ENCODE measurements around the gene ATP5PO. TPM values are rescaled to one million over a fixed set of nuclear protein-coding genes. Genes with fewer than 3 reads are reported as not detected.

Gene ATP5PO, protein sequence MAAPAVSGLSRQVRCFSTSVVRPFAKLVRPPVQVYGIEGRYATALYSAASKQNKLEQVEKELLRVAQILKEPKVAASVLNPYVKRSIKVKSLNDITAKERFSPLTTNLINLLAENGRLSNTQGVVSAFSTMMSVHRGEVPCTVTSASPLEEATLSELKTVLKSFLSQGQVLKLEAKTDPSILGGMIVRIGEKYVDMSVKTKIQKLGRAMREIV
- 172 and 192 TPM in 2 replicates for total RNA-seq

DNA sequence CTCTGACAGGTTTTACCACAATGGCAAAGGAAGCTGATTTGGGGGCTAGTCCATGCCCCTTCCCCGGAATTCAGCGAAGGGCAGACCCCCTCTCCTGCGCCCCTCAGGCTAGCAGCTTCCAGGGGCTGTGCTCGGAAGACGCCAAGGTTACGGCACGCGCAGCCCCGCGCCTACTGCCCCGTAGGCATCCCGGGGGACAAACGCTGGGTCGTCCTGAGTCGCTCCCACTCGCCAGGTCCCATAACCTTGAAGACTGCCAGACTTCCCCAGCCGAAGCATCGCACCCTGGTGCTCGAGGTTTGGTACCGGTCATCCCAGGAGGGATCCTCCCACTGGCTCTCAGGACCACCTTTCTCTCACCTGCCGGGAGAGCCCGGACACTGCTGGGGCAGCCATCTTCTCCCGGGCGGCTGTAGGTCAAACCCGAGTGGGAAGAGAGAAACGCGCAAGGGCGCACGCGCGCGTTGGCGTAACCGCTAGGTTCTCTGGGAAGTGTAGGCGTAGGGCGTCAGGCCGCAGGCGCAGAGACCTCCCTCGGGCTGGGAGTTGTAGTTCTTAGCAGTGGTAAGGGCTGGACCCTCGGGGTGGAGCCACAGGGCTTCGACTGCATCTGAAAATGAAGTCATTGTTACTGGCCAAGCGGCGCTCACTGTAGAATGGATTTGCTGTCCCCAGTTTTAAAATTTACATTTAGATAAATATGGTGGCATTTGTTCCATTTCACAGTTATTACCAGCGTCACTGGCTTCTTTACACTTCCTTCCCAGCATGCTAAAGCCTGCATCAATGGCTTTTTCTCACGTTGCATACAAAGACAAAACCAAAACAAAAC lies at the start of gene ATP5PO:
TSS of gene ATP5PO (minus strand) at position 437 of the 832 bp plus-strand sequence. CDS start at position 396, 41 bp downstream.
- DNase-seq (ENCODE audit: low read depth in 2 of 2): peak; percentile 98 to 99

DNA sequence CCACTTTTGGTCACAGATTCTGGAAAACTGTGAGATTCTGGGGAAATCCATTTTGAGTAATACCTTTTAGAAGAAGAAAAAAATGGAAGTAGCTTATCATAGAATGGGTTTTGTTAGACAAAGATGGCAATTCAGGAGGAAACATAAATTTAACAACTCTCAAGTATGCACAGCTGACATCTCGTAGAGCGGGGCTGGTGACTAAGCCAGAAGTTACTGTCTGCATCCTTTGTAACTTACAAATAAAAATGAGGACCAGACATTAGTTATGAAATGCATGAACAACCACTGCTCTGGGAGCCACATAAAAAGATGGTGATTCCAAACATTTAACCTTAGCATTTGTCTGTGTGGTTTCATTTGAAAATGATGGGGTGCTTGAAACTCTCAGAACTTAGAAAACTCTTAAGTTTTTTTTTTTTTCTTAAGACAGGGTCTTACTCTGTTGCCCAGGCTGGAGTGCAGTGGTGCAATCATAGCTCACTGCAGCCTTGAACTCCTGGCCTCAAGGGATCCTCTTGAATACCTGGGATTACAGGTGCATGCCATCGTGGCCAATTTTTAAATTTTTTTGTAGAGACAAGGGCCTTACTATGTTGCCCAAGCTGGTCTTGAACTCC lies 49.2 kb upstream of the ATP5PO start:
- DNase-seq (ENCODE audit: low read depth in 2 of 2): no peak

DNA sequence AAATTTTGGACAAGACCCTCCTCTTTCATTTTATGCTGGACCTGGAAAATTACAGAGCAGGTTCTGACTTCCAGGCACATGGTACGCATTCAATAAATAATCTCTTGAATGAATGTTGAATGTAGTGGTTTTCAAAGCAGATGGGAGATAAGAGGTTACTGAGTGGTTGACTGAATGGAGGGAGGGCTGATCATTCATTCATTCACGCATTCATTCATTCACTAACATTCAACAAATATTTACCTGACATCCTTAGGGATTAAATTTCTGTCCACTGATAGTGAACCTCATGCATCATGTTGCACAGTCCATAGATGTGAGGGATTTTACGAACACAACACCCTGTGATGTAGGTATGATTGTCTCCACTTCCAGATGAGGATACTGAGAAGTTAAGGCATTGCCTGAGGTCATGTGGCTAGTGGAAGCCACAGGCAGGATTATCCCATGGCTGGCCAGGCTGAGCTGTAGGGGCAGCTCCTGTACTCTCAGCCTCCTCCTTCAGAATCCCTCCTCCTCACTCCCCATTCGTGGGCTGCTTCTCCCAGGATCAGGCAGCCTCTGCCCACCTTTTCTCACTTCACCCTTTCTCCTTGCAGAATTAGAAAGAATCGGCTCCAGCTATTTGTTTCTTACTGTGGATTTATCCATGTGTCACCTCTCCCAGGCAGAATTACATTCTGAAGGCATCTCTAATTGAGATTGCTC lies 48.4 kb upstream of the ATP5PO start:
- no peak for DNase-seq (ENCODE audit: low read depth in 2 of 2)

DNA sequence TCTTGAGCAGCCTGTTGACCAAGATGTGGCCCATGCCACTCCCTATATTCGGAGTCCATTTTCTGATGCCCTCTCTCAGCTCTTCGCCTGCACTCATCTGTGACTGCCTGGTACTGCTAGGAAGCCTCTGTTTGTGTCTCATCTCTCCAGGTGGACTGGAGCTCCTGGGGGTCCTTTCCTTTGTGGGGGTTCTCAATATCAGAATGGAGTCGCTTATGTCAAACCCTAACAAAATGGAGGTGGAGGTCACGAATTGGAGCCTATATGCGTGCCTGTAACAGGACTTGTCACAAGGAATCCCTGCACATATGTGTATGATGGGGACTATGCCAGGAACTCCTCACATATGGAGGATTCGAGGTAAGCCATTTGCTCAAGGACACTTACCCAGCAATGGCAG lies 46.7 kb upstream of the ATP5PO start:
- no peak for DNase-seq (ENCODE audit: low read depth in 2 of 2)

DNA sequence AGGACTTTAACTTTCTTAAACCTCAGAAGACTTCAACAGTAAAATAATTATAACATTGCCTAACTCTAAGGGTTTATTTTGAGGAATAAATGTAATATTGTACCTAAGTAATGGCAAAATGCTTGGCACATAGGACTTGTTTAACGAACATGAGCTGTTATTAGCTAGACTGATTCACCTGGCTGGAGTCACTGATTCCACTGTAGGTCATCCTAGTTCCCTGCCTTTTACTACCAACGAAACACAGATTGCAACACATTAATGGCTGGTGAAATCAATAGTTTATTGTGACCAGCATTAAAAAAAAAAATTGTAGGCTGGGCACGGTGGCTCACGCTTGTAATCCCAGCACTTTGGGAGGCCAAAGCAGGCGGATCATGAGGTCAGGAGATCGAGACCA lies 45.5 kb upstream of the ATP5PO start:
- DNase-seq (ENCODE audit: low read depth in 2 of 2): no peak

DNA sequence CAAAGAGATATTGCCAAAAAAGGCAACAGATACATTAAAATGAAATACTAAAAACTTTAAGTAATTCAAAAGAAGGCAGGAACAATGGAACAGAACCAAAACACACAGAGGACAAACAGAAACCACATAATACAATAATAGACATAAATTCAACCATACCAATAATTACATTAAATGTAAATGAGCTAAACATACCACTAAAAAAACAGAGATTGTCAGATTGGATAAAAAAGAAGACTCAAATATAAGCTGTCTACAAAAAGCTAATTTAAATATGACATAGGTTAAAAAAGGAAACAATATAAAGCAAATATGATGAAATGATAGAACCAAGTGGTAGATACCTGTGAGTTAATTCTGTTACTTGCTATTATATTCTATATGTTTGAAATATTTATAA lies 44.1 kb upstream of the ATP5PO start:
- DNase-seq (ENCODE audit: low read depth in 2 of 2): no peak

DNA sequence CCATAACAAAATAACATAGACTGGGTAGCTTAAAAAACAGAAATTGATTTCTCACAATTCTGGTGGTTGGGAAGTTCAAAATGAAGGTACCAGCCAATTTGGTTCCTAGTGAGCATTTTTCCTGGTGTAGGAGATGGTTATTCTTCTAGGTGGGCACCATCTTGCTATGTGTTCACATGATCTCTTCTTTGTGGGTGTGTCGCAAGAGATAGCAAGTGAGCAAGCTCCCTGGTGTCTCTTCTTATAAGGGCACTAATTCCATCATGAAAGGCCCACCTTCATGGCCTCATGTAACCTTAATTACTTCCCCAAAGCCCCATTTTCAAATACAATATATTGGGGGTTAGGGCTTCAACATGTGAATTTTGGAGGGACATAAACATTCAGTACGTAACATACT lies 38.8 kb upstream of the ATP5PO start:
- DNase-seq (ENCODE audit: low read depth in 2 of 2): no peak

DNA sequence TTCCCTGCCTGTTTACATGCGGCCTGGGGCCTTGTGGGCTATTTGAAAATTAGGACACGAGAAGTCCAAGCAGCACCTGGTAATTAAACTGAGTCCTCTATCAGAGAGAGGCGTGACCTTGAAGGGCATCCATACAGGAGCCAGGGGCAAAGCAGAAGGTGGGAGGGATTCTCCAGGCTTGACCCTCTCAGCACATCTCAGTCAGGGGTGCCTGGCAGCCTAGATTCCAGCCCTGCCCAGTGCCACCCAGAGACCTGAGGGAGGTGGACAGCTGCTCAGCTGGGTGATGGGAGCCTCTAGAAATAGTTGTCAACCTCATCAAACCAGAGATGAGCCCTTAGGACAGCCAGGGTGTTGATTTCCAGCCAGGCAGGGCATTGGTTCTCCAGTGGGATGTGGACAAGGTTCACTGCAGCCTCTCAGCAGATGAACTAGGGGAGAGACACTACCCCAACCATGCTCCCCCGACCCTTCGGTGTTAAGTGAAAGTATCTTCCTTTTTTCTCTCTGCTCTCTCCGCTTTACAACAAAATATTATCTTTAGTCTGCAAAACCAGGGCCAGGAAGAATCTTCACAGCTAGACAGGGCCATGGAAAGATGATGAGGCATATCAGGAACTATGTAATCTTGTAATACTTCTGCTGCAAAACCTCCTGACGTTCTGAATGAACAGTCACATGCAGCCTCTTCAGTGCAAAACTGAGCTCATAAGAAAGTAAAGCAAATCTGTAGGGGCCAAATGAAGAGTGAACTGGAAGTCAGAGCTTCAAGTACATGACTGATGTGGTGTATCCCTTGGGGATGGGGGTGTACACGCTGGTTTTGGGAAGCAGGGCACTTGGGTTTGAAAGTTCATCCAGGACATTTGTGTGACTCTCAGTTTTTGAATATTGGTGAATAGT lies 35.9 kb upstream of the ATP5PO start:
- no peak for DNase-seq (ENCODE audit: low read depth in 2 of 2)

DNA sequence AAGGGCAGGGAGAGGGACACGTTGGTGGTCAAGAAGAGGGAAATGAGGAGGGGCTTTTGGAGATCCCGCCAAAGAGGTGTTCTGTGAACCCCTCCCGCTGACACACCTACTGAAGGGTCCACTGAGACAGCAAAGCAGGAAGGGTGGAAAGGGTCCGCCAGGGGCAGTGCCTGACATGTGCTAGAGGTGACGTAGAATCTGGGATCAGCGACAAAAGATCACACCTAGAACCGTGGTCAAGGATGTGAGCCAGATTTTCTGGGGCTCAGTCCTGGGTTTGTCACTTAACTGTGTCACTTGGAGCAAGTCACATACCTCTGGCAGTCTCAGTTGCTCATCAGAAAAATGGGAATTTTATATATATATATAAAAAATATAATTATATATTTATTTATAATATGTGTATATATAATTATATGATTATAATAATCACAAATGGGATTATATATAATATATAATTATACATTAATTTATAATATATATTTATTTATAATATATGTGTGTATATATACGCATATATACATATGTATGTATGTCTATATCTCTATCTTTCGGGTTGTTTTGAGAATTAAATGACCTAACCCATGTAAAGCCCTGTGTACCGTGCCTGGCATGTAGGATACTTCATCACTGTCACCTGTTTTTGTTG lies 35.0 kb upstream of the ATP5PO start:
- no peak for DNase-seq (ENCODE audit: low read depth in 2 of 2)

DNA sequence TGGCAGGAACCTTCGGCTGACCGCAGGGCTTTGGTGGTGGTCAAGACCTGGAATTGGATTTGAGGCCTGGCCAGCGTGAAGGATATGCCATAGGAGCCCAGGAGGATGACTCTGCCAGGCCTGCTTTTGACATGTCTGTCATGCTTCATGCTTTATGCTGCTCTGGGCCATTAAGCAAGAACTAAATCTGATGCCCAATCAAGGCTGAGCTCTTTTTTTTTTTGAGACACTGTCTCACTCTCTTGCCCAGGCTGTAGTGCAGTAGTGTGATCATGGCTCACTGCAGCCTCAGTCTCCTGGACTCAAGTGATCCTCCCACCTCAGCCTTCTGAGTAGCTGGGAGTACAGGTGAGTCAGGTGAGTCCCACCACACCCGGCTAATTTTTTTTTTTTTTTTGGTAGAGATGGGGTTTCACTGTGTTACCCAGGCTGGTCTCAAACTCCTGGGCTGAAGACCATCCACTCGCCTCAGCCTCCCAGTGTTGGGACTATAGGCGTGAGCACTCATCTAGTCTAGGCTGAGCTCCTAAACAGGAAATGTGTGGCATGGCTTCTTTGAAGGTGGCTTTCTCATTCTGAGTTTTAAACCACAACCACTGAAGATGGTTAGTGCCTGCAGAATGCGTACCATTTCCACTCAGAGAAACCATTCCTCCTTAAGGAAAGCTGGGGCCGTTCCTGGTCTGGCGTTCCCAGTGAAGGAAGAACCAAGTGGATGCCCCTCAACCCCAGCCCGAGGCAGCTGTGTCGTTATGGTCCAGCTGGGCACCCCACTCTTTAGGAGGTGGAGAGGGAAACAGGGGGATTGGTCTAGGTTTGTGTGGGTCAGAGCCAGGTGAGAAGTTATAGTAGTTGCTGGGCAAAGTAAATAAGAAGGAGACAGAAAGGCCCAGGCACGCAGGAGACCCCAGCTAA lies 34.2 kb upstream of the ATP5PO start:
- no peak for DNase-seq (ENCODE audit: low read depth in 2 of 2)

DNA sequence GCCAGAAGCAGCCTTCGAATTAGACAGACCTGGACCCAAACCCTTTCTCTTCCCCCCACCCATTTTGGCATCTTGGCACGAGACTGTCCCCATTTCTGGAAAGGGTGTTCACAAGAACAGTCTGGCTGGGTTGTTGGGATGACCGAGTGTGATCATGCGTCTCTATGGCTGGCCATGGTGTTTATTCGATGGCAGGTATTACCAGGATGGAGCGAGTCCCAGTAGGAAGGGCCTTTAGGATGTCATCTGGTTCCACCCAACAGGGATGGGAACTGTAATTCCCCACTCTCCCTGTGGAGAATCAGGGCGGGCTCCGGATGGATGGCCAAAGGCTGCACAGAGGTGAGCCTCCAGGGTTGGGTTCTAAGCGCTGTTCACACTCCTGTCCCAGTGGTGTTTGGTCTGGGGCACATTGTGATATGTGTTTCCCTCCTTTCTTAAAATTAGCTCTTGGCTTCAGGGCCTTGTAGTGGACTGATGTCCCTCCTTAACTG lies 33.4 kb upstream of the ATP5PO start:
- no peak for DNase-seq (ENCODE audit: low read depth in 2 of 2)

DNA sequence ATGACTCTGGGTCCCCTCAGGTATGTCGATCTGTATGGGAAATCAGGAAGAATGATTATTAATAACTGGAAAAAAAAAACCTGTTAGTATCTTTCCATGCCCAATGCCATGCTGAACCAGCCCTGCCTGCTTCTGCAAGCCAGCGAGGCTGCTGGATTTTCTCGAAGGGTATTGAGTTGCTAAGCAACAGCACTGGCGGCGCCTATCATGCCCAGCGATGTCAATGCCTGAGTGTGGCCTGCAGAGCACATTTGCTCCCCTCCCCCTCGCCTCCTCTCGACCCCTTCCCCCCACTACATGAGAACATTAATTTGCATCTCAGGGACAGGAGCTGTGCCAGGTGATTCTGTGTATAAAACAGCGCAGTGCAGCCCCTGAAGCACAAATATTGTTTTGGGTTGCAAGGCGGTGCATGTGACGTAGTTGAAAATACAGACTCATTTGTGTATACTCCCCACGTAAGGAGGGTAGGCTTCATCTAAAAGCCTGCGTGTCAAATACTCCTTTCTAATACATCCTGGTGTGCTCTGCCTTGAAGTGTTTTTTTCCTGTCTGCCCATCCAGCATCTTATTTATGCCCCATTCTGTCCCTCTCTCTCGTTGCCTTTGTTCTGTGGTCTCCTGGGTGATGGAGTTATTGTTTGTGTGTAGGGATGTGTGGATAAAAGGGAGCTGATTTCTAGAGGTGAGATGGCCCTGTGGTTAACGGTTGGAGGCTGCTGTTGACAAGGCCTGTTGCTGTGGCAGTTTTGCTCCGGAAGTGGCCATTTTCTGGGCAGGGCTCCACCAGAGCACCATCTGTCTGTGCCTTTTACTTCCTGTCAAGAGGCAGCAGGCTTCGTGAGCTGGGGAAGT lies 32.7 kb upstream of the ATP5PO start:
- DNase-seq (ENCODE audit: low read depth in 2 of 2): peak; percentile 47 to 78

DNA sequence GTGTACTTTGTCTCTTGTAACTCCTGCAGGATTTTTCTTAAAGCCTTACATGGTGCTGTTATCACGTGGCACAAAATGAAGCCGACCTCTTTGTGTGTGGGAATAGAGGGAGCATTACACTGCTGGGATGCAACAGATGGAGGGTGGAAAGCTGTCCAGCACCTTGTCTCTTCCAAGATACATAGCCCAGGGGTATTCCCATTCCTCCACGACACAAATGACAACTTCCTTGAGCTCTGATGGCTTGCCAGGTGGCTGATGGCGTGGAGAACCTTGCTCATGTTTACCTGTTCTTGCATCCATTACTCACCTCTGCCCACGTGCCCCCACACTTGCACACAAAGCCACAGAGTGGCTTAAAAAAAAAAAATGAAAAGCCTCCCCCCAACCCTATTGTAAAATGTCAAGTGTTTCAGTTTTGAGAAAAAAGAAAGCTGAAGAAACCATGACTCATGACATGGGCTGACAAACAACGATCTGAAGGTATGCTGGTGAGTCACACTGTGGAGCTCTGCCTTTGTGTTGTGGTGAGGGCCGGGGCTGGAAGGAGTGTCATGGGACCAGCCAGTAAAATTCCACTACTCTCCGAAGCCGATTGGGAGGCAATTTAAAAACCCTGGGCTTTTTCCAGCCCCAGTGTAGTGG lies 32.0 kb upstream of the ATP5PO start:
- peak; percentile 95 to 97 for DNase-seq (ENCODE audit: low read depth in 2 of 2)

DNA sequence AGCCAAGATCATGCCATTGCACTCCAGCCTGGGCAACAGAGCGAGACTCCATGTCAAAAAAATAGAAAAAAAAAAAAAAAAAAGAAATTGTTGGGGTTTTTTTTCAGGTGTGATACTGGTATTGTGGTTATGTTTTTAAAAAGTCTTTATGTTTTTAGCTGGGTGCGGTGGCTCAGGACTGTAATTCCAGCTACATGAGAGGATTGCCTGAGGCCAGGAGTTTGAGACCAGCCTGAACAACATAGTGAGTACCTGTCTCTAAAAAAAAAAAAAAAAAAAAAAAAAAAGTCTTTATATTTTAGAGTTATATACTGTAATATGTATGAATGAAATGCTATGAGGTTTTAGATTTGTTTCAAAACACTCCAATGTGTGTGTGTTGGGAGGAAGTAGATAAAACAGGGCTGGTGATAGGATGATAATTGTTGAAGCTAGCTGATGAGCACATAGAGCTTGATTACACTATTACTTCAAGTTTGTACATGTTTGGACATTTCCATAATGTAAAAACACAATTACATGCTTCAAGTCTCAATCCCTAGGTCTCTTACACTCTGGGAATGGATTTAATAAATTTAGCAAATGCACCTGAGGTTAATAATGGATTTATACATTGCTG lies 30.2 kb upstream of the ATP5PO start:
- DNase-seq (ENCODE audit: low read depth in 2 of 2): no peak

DNA sequence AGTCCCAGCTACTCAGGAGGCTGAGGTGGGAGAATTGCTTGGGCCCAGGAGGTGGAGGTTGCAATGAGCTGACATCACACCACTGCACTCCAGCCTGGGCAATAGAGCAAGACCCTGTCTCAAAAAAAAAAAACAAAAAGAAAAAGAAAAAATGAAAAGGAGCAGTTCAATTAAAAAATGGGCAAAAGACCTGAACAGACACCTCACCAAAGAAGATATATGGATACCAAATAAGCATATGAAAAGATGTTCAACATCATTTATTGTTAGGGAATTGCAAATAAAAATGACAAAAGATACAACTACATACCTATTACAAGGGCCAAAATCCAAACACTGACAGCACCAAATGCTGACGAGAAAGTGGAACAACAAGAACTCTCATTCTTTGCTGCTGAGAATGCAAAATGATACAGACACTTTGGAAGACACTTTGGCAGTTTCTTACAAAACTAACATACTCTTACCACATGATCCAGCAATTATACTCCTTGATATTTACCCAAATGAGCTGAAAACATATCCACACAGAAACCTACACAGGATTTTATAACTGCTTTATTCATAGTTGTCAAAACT lies 28.7 kb upstream of the ATP5PO start:
- no peak for DNase-seq (ENCODE audit: low read depth in 2 of 2)

DNA sequence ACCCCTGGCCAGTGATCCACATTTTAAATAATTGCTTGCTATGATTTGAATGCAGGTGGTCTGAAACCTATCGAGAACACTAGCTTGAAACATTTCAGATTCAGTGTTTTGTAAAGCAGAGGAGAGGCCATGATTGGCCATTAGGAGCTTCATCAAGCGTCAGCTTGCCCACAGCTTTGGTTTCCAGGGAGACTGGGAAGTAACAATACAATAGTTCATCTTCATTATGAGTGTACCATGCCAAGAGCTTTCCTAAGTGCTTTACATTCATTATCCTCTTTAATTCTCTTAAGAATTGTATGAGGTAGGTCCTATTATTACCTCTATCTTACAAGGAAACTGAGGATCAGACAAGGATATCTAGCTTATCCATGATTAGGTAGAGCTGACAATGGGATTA lies 27.7 kb upstream of the ATP5PO start:
- DNase-seq (ENCODE audit: low read depth in 2 of 2): peak in 1 of 2 donors; percentile 23

DNA sequence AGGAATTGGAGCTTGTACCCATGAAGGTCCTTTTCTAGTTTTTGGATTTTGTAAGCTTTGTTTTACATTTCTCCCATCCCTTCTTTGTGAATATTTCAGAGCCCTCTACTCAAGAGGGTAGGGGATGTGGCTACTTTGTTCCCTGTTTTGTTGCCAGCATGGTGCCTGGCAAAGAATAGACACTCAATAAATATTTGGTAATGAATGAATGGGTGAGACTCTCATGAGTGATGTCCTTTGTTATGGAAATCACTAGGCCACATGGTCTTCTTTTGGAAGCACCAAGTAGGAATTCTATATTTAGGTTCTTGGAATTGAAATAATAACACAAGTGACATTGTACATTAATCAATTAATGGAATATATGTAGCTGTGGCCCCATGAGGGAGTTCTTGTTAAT lies 26.8 kb upstream of the ATP5PO start:
- DNase-seq (ENCODE audit: low read depth in 2 of 2): no peak

Measured in lung microvascular endothelial cell (primary cell).